Measurements from ENCODE around the gene MRPL58. TPM values are rescaled to one million over a fixed set of nuclear protein-coding genes. Genes with fewer than 3 reads are reported as not detected.
"Not testable (repeated sequence)": the region's sequence is repeated elsewhere in the genome, so short reads cannot be mapped to it uniquely, and the experiment has no call there.

The MRPL58 gene
- total RNA-seq, 4 donors from 2014 or later: 44.4 to 110 (median 61.6) TPM

- intact Hi-C loops (cut with DNase I): no loop called here
- Histone ChIP-seq H3K27me3 (no peaks in the 10 kb centered on the region), H3K4me1 (no peaks in the 10 kb centered on the region), H3K9me3 (no peaks in the 10 kb centered on the region), H3K27ac (no peak overlapping the region), H3K4me3 (no peak overlapping the region), H3K36me3 (peaks cover 0 to 55% (median 24%) of the 10 kb centered on the region in 3 donors)
- WGBS, 2 donors: 83 to 91% methylated on average over 9 to 28 of the region's 76 CpGs
- TF ChIP-seq CTCF (IDR thresholded peaks at IDR 0.05) (no peak), POLR2A (IDR thresholded peaks at IDR 0.05) (no peak)
- no peak for DNase-seq
These were observed 9.2 kb upstream of the MRPL58 start for GRCh38 chr17:75003070-75003956.

- Histone ChIP-seq H3K9me3 (no peaks in the 10 kb centered on the region), H3K4me1 (peaks cover 0 to 2% (median 0%) of the 10 kb centered on the region in 3 donors), H3K27ac (no peak overlapping the region), H3K27me3 (no peaks in the 10 kb centered on the region), H3K4me3 (no peak overlapping the region), H3K36me3 (peaks cover 0 to 55% (median 24%) of the 10 kb centered on the region in 3 donors)
- intact Hi-C loops (cut with DNase I): no loop called here
- WGBS, 2 donors: 89 to 94% methylated on average over 4 to 12 of the region's 19 CpGs
- no peak for DNase-seq
- TF ChIP-seq POLR2A (IDR thresholded peaks at IDR 0.05) (no peak), CTCF (IDR thresholded peaks at IDR 0.05) (no peak)
These were observed 8.5 kb upstream of the MRPL58 start for GRCh38 chr17:75003957-75004355.

- WGBS, 2 donors: 94 to 100% methylated on average over 1 to 2 of the region's 3 CpGs
- H3K27ac ChIP-seq: no peak overlapping the region
- TF ChIP-seq POLR2A (IDR thresholded peaks at IDR 0.05) (no peak), CTCF (IDR thresholded peaks at IDR 0.05) (no peak)
- peaks cover 0 to 53% (median 24%) of the 10 kb centered on the region in 3 donors for H3K36me3 ChIP-seq
- H3K4me1 ChIP-seq: peaks cover 0 to 5% (median 0%) of the 10 kb centered on the region in 3 donors
- no peak for DNase-seq
- H3K9me3 ChIP-seq: no peaks in the 10 kb centered on the region
- intact Hi-C loops (cut with DNase I): no loop called here
- H3K27me3 ChIP-seq: no peaks in the 10 kb centered on the region
- H3K4me3 ChIP-seq: no peak overlapping the region
These were observed 8.1 kb upstream of the MRPL58 start for GRCh38 chr17:75004371-75004770.

GRCh38 chr17:75005291-75005690 lies 7.2 kb upstream of the MRPL58 start:
- 90 to 94% methylated on average over 4 to 8 of the region's 8 CpGs for WGBS, 2 donors
- peaks cover 0 to 49% (median 19%) of the 10 kb centered on the region in 3 donors for H3K36me3 ChIP-seq
- intact Hi-C loops (cut with DNase I): no loop called here
- H3K4me1 ChIP-seq: peaks cover 0 to 5% (median 0%) of the 10 kb centered on the region in 3 donors
- no peaks in the 10 kb centered on the region for H3K27me3 ChIP-seq
- H3K27ac ChIP-seq: no peak overlapping the region
- H3K4me3 ChIP-seq: no peak overlapping the region
- DNase-seq: no peak
- TF ChIP-seq CTCF (IDR thresholded peaks at IDR 0.05): no peak
- no peak for TF ChIP-seq POLR2A (IDR thresholded peaks at IDR 0.05)
- no peaks in the 10 kb centered on the region for H3K9me3 ChIP-seq

GRCh38 chr17:75006084-75006483 lies 6.4 kb upstream of the MRPL58 start:
- 87 to 97% methylated on average over 6 of the region's 6 CpGs for WGBS, 2 donors
- intact Hi-C loops (cut with DNase I): not testable (repeated sequence)

More at GRCh38 chr17:75006084-75006483, 6.4 kb upstream of the MRPL58 start:
- not testable (repeated sequence) for DNase-seq, H3K27me3 ChIP-seq, H3K9me3 ChIP-seq, H3K4me3 ChIP-seq, H3K27ac ChIP-seq, H3K4me1 ChIP-seq
- H3K36me3 ChIP-seq: peaks cover 0 to 45% (median 19%) of the 10 kb centered on the region in 3 donors

All from esophagus squamous epithelium (tissue), 5 donors.